Activated effector memory CD4-positive, alpha-beta T cell treated with anti-CD3 and anti-CD28 coated beads, Interleukin-2, amount 50 U/mL, for 16 hours (primary cell): ENCODE data around the gene TSPAN9.

Source experiments
- DNase-seq: peaks from one replicate; pipeline ENCODE4 v3.0.0-alpha.2; 2020

Gene TSPAN9

GRCh38 chr12:3233797-3234196 lies 156.6 kb downstream of the TSPAN9 start:
- no peak for DNase-seq

DNA sequence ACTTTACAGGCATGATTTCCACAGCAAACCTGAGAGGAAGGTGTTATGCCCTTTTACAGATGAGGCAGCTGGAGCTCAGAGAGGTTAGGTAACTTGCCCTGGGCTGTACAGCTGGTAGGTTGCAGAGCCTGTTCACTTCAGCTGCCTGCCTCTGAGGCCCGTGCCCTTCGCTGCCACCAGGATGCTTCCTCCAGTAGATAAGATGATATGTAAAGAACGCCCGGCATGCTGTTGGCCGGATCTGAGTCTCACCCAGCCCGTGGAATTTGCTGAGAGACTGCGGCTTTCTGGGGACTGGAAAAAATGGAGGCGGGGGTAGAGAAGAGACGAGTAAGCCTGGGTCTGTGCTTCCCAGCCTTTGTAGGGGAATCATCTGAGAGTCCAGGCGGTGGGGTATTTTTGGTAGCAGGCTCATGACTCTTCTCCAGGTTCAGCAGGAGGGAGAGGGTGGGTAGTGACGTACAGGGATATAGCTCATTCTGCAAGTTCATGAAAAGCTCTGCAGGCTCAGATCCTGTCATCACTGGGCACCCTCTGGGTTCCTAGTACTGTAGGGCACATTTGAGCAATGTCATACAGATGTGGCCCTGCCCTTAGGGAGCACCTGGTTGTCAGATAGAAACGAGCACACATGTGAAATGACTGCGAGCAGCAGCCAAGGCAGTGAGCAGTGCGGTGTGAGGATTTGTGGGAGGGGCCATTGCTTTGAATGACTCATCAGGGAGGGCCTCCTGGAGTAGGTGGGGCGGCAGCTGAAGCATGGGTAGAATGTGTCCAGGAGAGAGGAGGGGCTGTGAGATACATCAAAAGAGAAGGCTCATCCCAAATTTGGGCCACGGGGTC lies 159.4 kb downstream of the TSPAN9 start:
- no peak for DNase-seq

- no peak for DNase-seq
Measured at GRCh38 chr12:3238196-3238595, 161.0 kb downstream of the TSPAN9 start.

DNA sequence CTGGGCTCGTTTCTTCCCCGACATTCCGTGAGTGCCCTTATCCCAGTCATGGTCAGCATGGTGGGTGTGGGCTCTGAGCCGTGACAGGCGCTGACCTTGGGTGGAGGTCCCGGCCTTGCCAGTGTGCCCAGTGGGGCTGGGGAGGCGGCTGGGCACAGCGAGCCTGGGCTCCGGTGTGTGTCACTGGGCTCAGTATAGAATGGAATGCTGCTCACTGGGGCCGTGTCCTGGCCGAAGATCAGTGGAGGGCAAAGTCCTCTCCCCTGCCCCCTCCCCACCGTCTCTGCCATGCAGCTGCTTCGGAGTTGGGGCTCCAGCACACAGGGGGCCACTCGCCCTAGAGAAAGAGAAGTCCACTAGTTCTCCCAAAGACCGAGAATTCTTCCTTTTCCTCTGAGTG lies 164.4 kb downstream of the TSPAN9 start:
- DNase-seq = no peak

- DNase-seq = no peak
Measured at GRCh38 chr12:3242199-3242863, 165.2 kb downstream of the TSPAN9 start.

GRCh38 chr12:3243376-3244084 lies 166.4 kb downstream of the TSPAN9 start:
- DNase-seq = no peak

GRCh38 chr12:3244219-3244750 lies 167.1 kb downstream of the TSPAN9 start:
- no peak for DNase-seq

- no peak for DNase-seq
Measured at GRCh38 chr12:3246253-3246652, 169.1 kb downstream of the TSPAN9 start.

DNA sequence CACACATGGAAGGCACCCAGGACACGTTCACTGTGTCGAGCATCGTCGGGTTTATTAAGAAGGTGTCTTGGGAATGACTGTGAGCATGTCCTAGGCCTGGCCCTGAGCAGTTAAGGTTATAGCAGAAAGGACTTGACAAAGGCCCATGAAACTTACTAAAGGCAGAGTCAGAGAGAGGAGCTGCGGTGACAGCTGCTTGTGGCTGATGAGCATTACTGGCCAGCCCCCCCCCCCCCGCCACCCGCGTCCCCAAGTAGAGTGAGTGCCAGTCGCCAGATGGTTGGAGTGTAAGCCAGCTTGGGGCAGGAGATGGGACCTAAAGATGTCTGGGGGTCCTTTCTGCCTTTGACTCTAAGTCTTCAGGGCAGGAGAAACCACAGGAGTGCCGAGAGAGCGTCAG lies 169.9 kb downstream of the TSPAN9 start:
- DNase-seq = no peak

GRCh38 chr12:3247629-3248161 lies 170.5 kb downstream of the TSPAN9 start:
- DNase-seq = no peak

DNA sequence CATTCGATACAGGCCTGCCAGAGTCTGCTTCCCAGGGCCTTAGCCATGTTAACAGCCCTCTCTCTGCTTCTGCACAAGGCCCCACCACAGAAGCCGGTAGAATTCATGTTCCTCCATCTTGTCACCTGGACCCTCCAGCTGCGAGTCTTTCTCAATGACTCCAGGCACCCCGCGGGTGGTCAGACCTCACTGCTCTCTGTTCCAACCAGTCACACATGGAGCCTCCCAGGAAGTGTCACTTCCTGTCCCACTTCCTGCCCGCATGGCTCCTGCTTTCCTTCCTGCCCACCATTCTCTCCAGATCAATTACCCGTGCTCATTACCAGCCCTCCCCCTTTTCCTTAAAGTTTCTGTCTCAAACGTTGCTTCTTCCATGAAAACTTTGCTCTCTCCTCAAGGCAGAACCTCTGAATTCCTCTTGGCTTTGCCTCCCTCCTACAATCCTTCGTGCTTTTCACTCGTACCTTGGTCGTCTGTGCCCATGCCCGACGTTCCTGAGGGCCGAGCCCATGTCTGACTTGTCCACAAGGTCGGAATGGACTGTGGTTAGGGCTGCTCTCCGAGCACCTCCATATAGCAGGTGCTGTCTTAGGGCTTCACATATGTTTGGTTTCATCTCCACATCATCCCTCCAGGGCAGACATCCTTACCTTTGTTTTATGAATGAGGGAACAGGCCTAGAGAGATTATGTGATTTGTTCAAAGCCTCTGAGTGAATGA lies 172.1 kb downstream of the TSPAN9 start:
- no peak for DNase-seq

- DNase-seq = no peak
Measured at GRCh38 chr12:3250034-3250433, 172.9 kb downstream of the TSPAN9 start.

GRCh38 chr12:3250576-3250975 lies 173.4 kb downstream of the TSPAN9 start:
- no peak for DNase-seq

- DNase-seq = no peak
Measured at GRCh38 chr12:3251067-3251466, 173.9 kb downstream of the TSPAN9 start.

DNA sequence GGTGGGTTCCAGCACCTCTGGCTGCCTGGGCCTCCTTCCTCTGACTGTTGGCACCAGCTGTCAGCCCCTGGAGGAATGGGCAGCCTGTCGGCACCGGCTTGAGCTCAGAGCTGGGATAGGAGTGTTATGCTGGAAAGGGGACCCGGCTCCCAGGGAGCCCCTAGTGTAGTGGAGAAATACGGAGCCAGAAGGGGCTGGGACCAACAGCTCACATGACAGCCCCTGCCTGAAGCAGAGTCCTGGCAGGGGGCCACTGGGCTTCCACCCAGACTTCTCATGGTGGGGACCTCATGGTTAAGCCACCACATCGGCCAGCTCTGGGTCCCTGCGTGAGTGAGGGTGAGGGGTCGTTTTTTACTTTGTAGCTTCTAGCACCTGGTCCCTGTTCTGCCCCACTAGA lies 174.5 kb downstream of the TSPAN9 start:
- DNase-seq = no peak

DNA sequence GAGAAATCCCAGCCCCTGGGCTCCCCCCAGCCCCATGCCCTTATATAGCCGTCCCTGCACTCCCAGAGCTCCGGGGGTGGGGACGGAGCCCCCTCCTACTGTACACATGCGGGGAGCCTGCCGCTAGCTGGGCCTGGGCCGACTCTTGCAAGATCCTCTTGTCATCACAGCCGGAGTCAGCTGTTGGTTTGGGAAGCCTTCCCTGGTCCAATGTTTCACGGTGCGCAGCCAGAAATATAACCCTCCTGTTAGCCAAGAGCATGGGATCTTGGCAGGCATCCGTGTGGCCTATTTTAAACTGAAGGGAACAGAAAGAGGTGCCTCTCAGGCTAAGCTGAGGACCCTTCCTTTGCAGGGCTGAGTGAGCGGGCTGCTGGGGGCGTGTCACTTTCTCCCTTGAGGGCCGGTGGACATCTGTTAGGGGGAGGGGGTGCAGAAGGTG lies 175.3 kb downstream of the TSPAN9 start:
- DNase-seq = no peak

DNA sequence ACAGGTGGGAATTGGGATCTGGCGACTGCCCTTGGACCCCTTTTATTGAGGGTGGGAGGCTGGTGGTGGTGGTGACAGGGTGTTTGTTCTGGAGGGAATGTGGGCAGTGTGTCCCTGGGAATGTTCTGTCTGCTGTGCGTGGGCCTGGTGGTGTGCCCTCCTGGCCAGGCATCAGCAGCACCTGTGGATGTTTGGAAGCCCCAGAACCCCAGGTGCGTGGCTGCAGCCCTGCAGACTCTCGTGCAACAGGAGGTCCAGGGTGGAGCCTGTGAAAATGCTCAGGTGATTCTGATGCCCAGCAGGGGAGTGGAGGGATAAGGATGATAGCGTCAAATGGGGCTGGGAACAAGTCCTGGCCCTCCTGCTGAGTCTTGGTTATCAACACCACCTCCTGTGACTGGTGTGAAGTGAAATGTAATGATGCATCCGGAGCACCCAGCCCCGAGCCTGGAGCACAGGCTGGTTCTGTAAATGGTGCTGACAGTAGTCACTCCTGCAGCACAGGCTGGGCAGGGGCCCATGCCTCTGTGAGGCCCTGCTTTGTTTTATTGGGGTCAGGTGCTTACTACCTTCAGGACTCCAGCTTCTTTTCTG lies 176.6 kb downstream of the TSPAN9 start:
- DNase-seq = no peak

DNA sequence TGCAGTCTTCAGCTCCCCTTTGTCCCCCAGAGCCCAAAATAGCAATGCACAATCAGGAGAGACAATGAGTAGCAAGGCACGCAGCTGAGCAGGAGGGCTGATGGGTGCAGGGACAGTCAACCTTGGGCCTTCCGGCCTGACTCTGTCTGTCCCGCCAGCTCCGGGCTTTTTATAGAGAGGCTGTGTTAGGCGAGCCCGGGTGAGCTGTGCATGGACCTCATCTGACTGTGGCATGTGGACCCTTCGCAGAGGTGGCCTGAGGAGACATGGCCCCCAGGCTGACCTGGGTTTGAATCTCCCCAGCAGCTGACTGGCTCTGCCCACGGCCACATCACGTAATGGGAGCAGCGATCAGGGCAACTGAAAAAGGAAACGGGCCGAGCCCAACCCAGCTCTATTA lies 177.9 kb downstream of the TSPAN9 start:
- DNase-seq = no peak

DNA sequence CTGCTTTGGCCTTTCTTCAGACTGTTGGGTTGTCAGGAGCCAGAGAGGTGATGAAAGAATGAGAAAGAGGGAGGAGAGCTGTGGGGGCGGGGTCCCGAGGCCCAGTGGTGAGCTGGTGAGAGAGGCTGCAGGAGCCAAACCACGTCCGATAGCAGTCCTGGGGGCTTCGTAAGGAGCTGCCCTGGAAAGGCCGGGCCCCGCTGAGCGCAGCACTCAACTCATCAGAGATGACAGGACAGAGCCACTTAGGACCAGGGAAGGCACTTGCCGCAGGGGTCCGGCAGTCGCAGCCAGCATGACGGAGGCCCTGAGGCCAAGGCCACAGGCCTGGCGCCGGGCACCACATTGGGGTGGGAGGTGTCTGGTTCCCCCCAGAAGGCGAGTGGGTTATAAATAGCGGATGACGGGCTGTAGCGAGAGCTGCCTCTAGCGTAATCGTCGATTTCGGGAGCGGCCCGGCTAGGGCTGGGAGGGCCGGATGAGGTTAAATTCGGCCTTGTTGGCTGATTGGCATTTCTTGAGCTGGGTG lies 179.0 kb downstream of the TSPAN9 start:
- no peak for DNase-seq

GRCh38 chr12:3257411-3257810 lies 180.2 kb downstream of the TSPAN9 start:
- no peak for DNase-seq

GRCh38 chr12:3259973-3260372 lies 182.8 kb downstream of the TSPAN9 start:
- no peak for DNase-seq
